Retina (tissue), 1 donor: Measurements from ENCODE around the gene B4GALT6.

ENCODE experiments used
- DNase-seq: peaks from one replicate; pipeline ENCODE4 v3.0.0-alpha.2; 2016

The B4GALT6 gene

GRCh38 chr18:31591113-31591512, 93.3 kb downstream of the B4GALT6 start:
- DNase-seq, result no peak

GRCh38 chr18:31590570-31590969, 93.8 kb downstream of the B4GALT6 start:
- DNase-seq, result no peak

DNA sequence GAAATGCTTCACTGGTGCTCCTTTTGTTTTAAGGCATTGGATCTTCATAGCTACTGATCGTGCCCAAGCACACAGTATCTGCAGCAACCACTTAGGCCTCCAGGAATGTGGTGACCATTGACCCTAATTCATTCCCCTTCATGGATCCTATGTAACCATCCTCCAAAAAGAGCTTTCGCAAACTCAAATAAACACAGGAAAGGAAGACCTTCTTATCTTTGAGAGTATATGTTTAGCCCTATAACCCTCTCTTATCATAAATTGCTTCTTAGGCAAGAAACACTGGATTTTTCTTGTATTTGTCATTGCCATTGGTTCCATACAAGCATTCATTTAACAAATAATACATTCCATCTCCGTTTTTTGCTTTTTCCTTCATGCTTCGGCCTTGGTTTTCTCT, 96.9 kb downstream of the B4GALT6 start:
- no peak for DNase-seq

DNA sequence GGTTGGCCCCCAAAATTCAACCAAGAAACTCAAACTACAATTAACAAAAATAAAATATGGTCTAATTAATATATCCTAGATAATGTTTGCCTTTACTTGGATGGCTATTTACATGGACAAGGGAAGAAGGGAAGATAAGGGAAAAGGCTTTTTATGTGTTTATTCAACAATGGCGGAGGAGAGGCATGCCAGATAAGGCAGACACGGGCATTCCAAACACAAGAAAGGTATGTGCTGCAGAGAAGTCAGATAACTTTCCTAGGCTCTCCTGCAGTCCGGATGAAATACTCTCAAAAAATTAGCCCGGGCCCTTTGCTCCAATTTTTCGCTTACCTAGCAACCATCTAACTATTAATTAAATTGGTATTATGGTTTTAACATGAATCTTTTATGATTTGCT, 97.8 kb downstream of the B4GALT6 start:
- no peak for DNase-seq

- no peak for DNase-seq
Observed at GRCh38 chr18:31585991-31586390, 98.4 kb downstream of the B4GALT6 start.

GRCh38 chr18:31583185-31583854, 101.1 kb downstream of the B4GALT6 start:
- no peak for DNase-seq

DNA sequence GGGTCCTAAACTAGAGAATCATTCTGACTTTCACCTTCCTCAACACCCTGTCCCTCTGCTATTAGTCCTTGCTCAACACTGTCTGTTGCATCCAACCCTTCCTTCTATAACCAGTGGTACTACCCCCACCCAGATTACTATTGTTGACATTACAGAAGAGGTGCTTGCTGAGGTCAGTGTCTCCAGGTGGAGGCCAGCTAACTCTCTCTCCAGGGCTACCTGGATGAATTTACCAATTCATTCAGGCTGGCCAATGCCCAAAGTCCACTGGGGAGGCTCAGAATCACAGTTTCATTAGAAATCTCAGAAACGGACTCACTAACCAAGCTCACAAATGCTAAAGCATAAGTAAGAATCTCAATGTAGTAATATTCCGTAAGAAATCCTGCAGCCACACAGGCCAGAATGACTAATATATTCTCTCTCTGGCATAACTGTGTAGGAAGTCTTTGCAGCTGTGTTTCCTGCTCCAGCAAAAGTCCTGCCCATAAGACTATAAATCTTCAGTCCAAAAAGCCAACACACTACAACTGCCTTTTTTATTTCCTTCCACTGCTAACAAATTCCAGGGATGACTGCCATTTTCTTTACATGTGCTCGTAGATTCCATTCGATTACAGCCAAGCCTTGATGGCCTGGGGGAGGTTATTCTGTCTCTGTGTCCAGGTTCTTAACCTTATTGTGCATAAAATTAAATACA, 102.7 kb downstream of the B4GALT6 start:
- no peak for DNase-seq

DNA sequence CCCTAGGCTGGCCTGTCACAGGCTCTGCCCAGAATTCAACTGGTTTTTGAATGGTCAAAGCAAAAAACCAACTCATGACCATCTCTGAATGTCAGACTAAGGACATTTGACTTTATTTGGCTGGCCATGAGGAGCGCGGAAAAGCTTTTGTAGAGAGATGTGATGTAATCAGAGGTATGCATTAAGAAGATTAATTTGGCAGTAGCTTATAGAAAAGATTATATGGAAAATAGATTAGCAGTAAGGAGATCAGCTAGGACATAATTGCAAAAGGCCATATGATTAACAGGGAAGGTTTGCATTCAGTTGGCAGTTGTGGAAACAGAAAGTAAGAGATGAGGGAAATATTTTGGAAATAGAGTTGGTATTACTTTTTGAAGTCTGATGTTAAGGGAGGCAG, 105.0 kb downstream of the B4GALT6 start:
- DNase-seq, result no peak

- no peak for DNase-seq
Observed at GRCh38 chr18:31578126-31578525, 106.3 kb downstream of the B4GALT6 start.

- DNase-seq, result no peak
Observed at GRCh38 chr18:31577195-31577594, 107.2 kb downstream of the B4GALT6 start.

GRCh38 chr18:31576670-31577069, 107.7 kb downstream of the B4GALT6 start:
- no peak for DNase-seq

GRCh38 chr18:31575515-31576257, 108.7 kb downstream of the B4GALT6 start:
- no peak for DNase-seq

GRCh38 chr18:31574359-31574758, 110.0 kb downstream of the B4GALT6 start:
- no peak for DNase-seq
